Activated CD8-positive, alpha-beta T cell treated with anti-CD3 and anti-CD28 coated beads for 36 hours (primary cell): ENCODE data around the gene DRC3. TPM values are rescaled to one million over a fixed set of nuclear protein-coding genes. Genes with fewer than 3 reads are reported as not detected.

Experiments used
- ATAC-seq: fragments of 200-7000 bp; cut with Tn5 transposase; one replicate; pipeline ENCODE4 v1.10.0; 2021; ENCODE audit warnings: mild to moderate bottlenecking, moderate library complexity
- CTCF ChIA-PET: fragments of 350-600 bp; sonication (Branson Sonifier 250); formaldehyde crosslinking; loops from one replicate; lab custom pipeline; 2021; ENCODE audit warnings: antibody characterized with exemption; lab: Charles Lee
- POLR2A ChIA-PET: fragments of 350-600 bp; sonication (Branson Sonifier 250); formaldehyde crosslinking; loops from one replicate; lab custom pipeline; 2021; ENCODE audit warnings: antibody characterized with exemption; lab: Charles Lee
- DNase-seq: peaks from one replicate; pipeline ENCODE4 v3.0.0-alpha.2; 2020
- H3K27ac Mint-ChIP-seq: one replicate; pipeline ENCODE4 v1.8.0; 2021; ENCODE audit warnings: mild to moderate bottlenecking, mixed read lengths
- H3K27me3 Mint-ChIP-seq: one replicate; pipeline ENCODE4 v1.8.0; 2021; ENCODE audit warnings: mixed read lengths
- H3K36me3 Mint-ChIP-seq: one replicate; pipeline ENCODE4 v1.8.0; 2021; ENCODE audit warnings: low read depth, mixed read lengths
- H3K4me1 Mint-ChIP-seq: one replicate; pipeline ENCODE4 v1.8.0; 2021; ENCODE audit warnings: low read depth, mixed read lengths
- H3K4me3 Mint-ChIP-seq: one replicate; pipeline ENCODE4 v1.8.0; 2021; ENCODE audit warnings: mild to moderate bottlenecking, moderate library complexity, mixed read lengths
- H3K9me3 Mint-ChIP-seq: one replicate; pipeline ENCODE4 v1.8.0; 2021; ENCODE audit warnings: mixed read lengths
- CTCF ChIP-seq: fragments of 200-600 bp; IDR thresholded peaks from one replicate; pipeline ENCODE4 v1.8.0; 2022; ENCODE audit warnings: antibody characterized with exemption, mild to moderate bottlenecking
- intact Hi-C: fragments of 100-400 bp; cut with micrococcal nuclease; formaldehyde crosslinking; loops from one replicate; pipeline ENCODE4 v1.10.0; 2022
- total RNA-seq, 2 experiments: library from RNA; stranded (reverse); gene quantifications; one replicate each; pipeline ENCODE4 v1.2.3, GENCODE V29; 2021

Gene DRC3
- total RNA-seq, 2 experiments from 2014 or later = 0.25 TPM; not detected in 1

GRCh38 chr17:18043491-18043890, 70.8 kb downstream of the DRC3 start:
- POLR2A ChIA-PET = no interaction called here
- Mint-ChIP-seq H3K27me3 (no peaks in the 10 kb centered on the region), H3K9me3 (no peaks in the 10 kb centered on the region), H3K36me3 (peaks cover 13% of the 10 kb centered on the region), H3K27ac (no peak overlapping the region), H3K4me1 (peaks cover 29% of the 10 kb centered on the region), H3K4me3 (no peak overlapping the region)
- intact Hi-C loops = no loop called here
- no peak for DNase-seq
- no peak for ATAC-seq
- CTCF ChIA-PET = interaction anchor here (0.7 kb wide), 1 partner anchor 15 kb away, joined by 3 read pairs; no protein-coding TSS in a partner anchor
- TF ChIP-seq CTCF = no peak

- H3K27me3 Mint-ChIP-seq = no peaks in the 10 kb centered on the region
- H3K9me3 Mint-ChIP-seq = no peaks in the 10 kb centered on the region
- DNase-seq (no peak), ATAC-seq (no peak)
- no peak overlapping the region for H3K27ac Mint-ChIP-seq
- H3K36me3 Mint-ChIP-seq = peaks cover 11% of the 10 kb centered on the region
- H3K4me1 Mint-ChIP-seq = peaks cover 28% of the 10 kb centered on the region
- no peak overlapping the region for H3K4me3 Mint-ChIP-seq
- CTCF ChIA-PET = no interaction called here
- TF ChIP-seq CTCF = no peak
- intact Hi-C loops = no loop called here
- POLR2A ChIA-PET = no interaction called here
Observed at GRCh38 chr17:18044609-18045008, 71.9 kb downstream of the DRC3 start.

GRCh38 chr17:18045691-18046350, 73.2 kb downstream of the DRC3 start:
- ATAC-seq (no peak), DNase-seq (no peak)
- Mint-ChIP-seq H3K27me3 (no peaks in the 10 kb centered on the region), H3K4me1 (peaks cover 20% of the 10 kb centered on the region), H3K27ac (no peak overlapping the region), H3K4me3 (no peak overlapping the region), H3K36me3 (peaks cover 11% of the 10 kb centered on the region), H3K9me3 (no peaks in the 10 kb centered on the region)
- intact Hi-C loops = no loop called here
- POLR2A ChIA-PET = no interaction called here
- no peak for TF ChIP-seq CTCF
- CTCF ChIA-PET = interaction anchor here (0.9 kb wide), 1 partner anchor 60 kb away, joined by 3 read pairs; no protein-coding TSS in a partner anchor

GRCh38 chr17:18055597-18055996, 82.9 kb downstream of the DRC3 start:
- H3K9me3 Mint-ChIP-seq = no peaks in the 10 kb centered on the region
- CTCF ChIA-PET = interaction anchor here (1.3 kb wide), 1 partner anchor 17 kb away, joined by 3 read pairs; no protein-coding TSS in a partner anchor
- H3K27me3 Mint-ChIP-seq = no peaks in the 10 kb centered on the region
- no peak overlapping the region for H3K27ac Mint-ChIP-seq
- H3K4me1 Mint-ChIP-seq = no peaks in the 10 kb centered on the region
- peaks cover 6% of the 10 kb centered on the region for H3K36me3 Mint-ChIP-seq
- no peak for ATAC-seq
- H3K4me3 Mint-ChIP-seq = no peak overlapping the region
- no peak for TF ChIP-seq CTCF
- POLR2A ChIA-PET = no interaction called here
- intact Hi-C loops = no loop called here
- DNase-seq = no peak

GRCh38 chr17:18056214-18056613, 83.6 kb downstream of the DRC3 start:
- ChIA-PET CTCF (interaction anchor here (1.3 kb wide), 1 partner anchor 17 kb away, joined by 3 read pairs; no protein-coding TSS in a partner anchor), POLR2A (interaction anchor here (0.5 kb wide), 1 partner anchor 9 kb away, joined by 4 read pairs; no protein-coding TSS in a partner anchor)
- H3K36me3 Mint-ChIP-seq = peaks cover 6% of the 10 kb centered on the region
- no peaks in the 10 kb centered on the region for H3K9me3 Mint-ChIP-seq
- no peak for ATAC-seq
- no peak for TF ChIP-seq CTCF
- H3K4me3 Mint-ChIP-seq = no peak overlapping the region
- H3K27me3 Mint-ChIP-seq = no peaks in the 10 kb centered on the region
- H3K4me1 Mint-ChIP-seq = no peaks in the 10 kb centered on the region
- intact Hi-C loops = no loop called here
- no peak for DNase-seq
- H3K27ac Mint-ChIP-seq = no peak overlapping the region
